RPMI8226 (cell line): ENCODE results near the gene MAPK1.
"Not testable (repeated sequence)": the region's sequence is repeated elsewhere in the genome, so short reads cannot be mapped to it uniquely, and the experiment has no call there.

ENCODE experiments used
- DNase-seq: peaks from one replicate; pipeline ENCODE4 v3.0.0-alpha.2; 2015

MAPK1 gene

DNA sequence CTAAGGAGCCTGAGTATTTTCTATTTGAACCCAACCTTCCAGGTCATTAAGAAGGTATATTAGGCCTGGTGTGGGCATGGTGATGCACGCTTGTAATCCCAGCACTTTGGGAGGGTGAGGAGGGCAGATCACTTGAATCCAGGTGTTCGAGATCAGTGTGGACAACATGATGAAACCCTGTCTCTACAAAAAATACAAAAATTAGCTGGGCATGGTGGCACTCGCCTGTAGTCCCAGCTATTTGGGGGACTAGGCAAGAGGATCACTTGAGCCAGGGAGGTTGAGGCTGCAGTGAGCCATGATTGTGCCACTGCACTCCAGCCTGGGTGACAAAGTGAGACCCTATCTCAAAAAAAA is 50.0 kb downstream of the MAPK1 start:
- not testable (repeated sequence) for DNase-seq

- DNase-seq = no peak
Observed at GRCh38 chr22:21816787-21817496, 50.5 kb downstream of the MAPK1 start.

DNA sequence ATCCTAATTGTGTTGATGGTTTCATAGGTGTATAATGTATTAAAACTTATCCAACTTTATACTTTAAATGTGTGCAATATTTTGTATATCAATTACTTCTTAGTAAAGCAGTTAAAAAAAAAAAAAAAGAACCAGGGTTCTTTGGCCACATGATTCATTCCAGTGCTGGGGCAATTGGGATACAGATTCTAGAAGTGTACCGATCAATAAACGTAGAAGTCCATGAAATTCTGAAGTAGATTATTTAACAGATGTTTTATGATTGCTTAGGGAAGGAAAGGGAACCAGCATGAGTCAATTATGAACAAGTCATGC is 51.0 kb downstream of the MAPK1 start:
- DNase-seq = no peak

GRCh38 chr22:21815958-21816357 is 51.5 kb downstream of the MAPK1 start:
- no peak for DNase-seq

- DNase-seq = no peak
Observed at GRCh38 chr22:21815357-21815756, 52.1 kb downstream of the MAPK1 start.

DNA sequence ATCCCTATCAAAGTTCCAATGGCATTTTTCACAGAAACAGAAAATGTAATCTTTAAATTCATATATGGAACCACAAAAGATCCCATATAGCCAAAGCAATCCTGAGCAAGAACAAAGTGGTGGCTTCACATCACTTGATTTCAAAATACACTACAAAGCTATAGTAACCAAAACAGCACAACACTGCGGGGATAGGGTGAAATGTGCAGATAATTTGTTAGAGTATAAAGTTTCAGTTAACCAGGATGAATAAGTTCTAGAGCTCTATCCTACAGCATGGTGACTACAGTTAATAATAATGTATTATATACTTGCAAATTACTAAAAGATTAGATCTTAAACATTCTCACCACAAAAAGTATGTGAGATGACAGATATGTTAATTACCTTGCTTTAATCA is 55.5 kb downstream of the MAPK1 start:
- DNase-seq = no peak

- DNase-seq = no peak
Observed at GRCh38 chr22:21807544-21808529, 59.6 kb downstream of the MAPK1 start.

DNA sequence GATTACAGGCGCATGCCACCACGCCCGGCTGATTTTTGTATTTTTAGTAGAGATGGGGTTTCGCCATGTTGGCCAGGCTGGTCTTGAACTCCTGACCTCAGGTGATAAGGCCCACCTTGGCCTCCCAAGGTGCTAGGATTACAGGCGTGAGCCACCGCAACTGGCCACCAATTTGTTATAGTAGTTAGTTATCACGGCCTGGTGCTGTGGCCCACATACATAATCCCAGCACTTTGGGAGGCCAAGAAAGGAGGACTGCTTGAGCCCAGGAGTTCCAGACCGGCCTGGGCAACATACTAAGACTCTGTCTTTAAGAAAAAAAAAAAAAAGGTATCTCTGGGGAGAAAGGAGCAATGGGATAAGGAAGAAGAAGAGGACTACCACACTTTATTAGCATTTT is 62.1 kb downstream of the MAPK1 start:
- DNase-seq = not testable (repeated sequence)

DNA sequence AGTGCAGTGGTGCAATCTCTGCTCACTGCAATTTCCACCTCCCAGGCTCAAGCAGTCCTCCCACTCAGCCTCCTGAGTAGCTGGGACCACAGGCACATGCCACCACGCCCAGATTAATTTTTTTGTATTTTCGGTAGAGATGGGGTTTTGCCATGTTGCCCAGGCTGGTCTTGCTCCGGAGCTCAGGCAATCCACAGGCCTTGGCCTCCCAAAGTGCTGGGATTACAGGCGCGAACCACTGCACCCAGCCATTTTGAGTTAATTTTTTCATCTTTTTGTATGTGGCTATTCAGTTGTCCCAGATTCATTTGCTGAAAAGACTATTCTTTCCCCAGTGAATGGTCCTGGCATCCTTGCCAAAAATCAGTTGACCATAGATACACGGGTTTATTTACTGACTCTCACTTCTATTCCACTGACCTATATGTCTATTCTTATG is 63.6 kb downstream of the MAPK1 start:
- DNase-seq = no peak

DNA sequence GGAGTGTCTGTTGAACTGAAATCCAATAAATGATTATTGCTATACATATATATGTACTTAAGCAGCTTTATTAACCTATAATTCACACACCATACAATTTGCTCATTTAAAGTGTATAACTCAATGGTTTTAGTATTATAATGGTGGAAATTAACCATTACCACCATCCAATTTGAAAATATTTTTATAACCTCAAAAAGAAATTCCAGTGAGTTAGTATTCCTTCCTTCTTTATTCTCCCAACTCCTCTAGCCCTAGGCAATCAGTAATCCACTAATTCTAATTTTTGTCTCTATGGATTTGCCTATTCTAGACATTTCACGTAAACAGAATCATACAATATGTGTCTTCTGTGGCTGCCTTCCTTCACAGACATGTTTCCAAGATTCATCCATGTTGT is 64.8 kb downstream of the MAPK1 start:
- no peak for DNase-seq

- no peak for DNase-seq
Observed at GRCh38 chr22:21802056-21802455, 65.4 kb downstream of the MAPK1 start.

DNA sequence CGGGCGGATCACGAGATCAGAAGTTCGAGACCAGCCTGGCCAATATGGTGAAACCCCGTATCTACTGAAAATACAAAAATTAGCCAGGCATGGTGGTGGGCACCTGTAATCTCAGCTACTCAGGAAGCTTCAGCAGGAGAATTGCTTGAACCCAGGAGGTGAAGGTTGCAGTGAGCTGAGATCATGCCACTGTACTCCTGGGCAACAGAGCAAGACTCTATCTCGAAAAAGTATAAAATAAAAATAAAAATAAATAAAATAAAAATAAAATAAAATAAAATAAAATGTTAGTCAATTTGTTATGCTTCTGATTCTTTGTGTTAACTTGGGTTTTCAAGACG is 66.2 kb downstream of the MAPK1 start:
- DNase-seq = not testable (repeated sequence)

DNA sequence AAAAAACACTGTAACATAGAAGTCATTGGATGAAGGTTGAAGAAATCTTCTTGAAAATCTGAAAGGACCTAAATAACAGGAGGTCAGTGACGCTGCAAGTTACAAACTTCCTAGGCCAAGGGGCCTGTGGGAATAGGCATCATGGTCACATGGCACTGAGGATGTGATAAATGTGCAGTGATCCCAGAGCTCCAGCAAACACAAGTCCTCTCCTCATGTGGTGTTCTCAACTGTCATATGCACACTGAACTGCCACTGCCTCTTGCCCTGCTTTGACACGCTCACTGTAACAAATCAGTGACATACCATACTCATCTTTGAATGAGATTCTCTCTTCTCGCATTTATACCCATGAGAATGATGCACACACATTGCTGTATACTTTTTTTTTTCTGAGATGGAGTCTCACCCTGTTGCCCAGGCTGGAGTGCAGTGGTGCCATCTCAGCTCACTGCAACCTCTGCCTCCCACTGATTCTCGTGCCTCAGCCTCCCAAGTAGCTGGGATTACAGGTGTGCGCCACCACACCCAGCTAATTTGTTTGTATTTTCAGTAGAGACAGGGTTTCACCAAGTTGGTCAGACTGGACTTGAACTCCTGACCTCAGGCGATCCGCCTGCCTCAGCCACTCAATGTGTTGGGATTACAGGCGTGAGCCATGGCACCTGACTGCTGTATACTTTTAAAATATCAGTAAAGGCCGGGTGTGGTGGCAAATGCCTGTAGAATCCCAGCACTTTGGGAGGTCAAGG is 66.7 kb downstream of the MAPK1 start:
- DNase-seq = no peak

DNA sequence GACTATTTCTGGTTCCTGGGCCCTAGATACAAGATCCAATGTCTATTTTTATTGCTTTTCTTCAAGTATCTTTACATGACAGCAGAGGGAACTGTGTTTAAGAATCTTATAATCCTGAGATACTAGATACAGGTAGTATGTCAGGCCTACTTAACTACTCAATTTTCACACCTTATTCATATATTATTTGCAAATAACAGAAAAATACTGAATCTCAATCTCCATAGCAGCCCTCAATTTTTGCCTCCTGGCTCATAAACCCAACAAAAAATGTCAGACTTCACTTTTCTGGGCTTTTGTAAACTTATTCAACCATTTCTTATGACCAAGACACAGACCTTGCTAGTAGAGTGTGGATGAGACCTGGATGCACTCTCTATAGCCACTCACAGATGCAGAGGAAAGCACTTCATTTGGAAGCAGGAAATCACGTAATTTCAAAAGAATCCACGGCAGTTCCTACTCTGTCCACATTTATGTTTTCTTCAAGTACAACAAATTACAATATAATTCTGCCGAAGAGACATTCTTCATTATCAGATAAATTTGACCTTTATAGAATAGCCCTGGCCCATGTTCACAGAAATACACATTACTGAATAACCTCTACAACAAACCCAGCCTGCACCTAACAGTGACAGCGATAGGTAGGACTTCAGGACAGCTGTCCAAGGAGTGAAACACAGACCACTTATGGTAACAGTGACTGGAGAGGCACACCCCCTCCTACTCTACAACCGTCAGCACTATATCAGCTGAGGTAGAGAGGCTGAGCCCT is 69.8 kb downstream of the MAPK1 start:
- no peak for DNase-seq

- DNase-seq = no peak
Observed at GRCh38 chr22:21796863-21797262, 70.6 kb downstream of the MAPK1 start.

DNA sequence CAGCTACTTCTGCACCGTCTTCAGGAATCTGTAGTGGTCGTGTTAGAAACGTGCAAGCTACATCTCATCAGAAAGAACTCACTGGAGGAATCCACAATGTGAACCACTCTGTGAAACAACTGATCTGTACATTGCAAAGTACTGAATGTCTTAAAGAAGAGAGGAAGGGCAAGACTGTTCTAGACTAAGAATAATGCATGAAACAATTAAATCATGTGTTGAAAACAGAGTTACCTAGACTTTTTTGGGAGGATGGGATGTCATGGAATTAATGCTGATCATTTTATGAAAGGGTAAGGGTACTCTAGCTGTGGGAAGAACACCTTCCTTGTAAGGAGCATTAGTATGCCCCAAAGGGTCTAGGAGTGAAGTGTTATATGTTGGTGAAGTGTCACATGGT is 71.2 kb downstream of the MAPK1 start:
- no peak for DNase-seq

- DNase-seq = not testable (repeated sequence)
Observed at GRCh38 chr22:21793716-21794115, 73.7 kb downstream of the MAPK1 start.

- DNase-seq = no peak
Observed at GRCh38 chr22:21791635-21792625, 75.5 kb downstream of the MAPK1 start.

DNA sequence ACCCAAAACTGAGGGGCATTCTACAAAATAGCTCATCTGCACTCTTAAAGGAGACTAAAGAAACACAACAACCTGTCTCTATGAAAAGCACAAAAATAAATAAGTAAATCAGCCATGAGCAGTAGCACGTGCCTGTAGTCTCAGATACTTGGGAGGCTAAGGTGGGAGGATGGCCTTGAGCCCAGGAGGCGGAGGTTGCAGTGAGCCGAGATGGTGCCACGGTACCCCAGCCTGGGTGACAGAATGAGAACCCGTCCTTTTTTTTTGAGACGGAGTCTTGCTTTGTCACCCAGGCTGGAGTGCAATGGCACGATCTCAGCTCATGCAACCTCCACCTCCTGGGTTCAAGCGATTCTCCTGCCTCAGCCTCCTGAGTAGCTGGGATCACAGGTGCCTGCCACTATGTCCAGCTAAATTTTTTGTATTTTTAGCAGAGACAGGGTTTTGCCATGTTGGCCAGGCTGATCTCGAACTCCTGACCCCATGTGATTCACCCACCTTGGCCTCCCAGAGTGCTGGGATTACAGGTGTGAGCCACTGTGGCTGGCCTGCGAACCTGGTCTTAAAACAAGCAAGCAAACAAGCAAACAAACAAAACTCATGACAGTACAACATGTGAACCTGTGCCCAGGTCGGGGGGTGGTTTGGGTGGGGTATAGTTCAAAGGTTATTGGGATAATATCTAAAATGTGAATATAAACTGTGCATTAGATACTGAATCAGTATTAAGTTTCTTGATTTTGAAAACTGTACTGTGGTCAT is 76.4 kb downstream of the MAPK1 start:
- not testable (repeated sequence) for DNase-seq

GRCh38 chr22:21790359-21790758 is 77.1 kb downstream of the MAPK1 start:
- DNase-seq = no peak

- not testable (repeated sequence) for DNase-seq
Observed at GRCh38 chr22:21787565-21787964, 79.9 kb downstream of the MAPK1 start.
